ENCODE data around the gene GPS1.

- TF ChIP-seq CTCF (IDR thresholded peaks at IDR 0.05) (no peak), POLR2AphosphoS5 (IDR thresholded peaks at IDR 0.05) (no peak), POLR2A (IDR thresholded peaks at IDR 0.05) (no peak), EP300 (IDR thresholded peaks at IDR 0.05) (no peak)
These were observed 49.0 kb downstream of the GPS1 start for GRCh38 chr17:82100502-82101298.
